ENCODE results near the gene IARS1.

The IARS1 gene

GRCh38 chr9:92310562-92310961 is 17.1 kb upstream of the IARS1 start:
- no peak for TF ChIP-seq CREB1 (IDR thresholded peaks at IDR 0.05; ENCODE audit: low read depth)
- no peak for TF ChIP-seq TEAD4 (IDR thresholded peaks at IDR 0.05)
- TF ChIP-seq EP300 (IDR thresholded peaks at IDR 0.05; ENCODE audit: borderline replicate concordance) = no peak
- no peak for TF ChIP-seq FOXM1 (IDR thresholded peaks at IDR 0.05; ENCODE audit: borderline replicate concordance, low read depth)
- no peak for TF ChIP-seq EGR1 (IDR thresholded peaks at IDR 0.05)
- TF ChIP-seq RAD21 (IDR thresholded peaks at IDR 0.05; ENCODE audit: low read depth) = no peak
- TF ChIP-seq TAF1 (IDR thresholded peaks at IDR 0.05; ENCODE audit: low read depth) = no peak
- no peak for TF ChIP-seq TCF12 (IDR thresholded peaks at IDR 0.05; ENCODE audit: low read depth)
- no peak for TF ChIP-seq NFIC (IDR thresholded peaks at IDR 0.05)
- TF ChIP-seq YY1 (IDR thresholded peaks at IDR 0.05; ENCODE audit: low read depth) = no peak
- TF ChIP-seq ZBTB7A (IDR thresholded peaks at IDR 0.05; ENCODE audit: low read depth) = no peak
- TF ChIP-seq USF1 (IDR thresholded peaks at IDR 0.05) = no peak
- TF ChIP-seq CEBPB (IDR thresholded peaks at IDR 0.05) = no peak

- no peak for TF ChIP-seq TEAD4 (IDR thresholded peaks at IDR 0.05)
- no peak for TF ChIP-seq MAX (IDR thresholded peaks at IDR 0.05)
- TF ChIP-seq TCF12 (IDR thresholded peaks at IDR 0.05; ENCODE audit: low read depth) = no peak
- TF ChIP-seq ZBTB7A (IDR thresholded peaks at IDR 0.05; ENCODE audit: low read depth) = no peak
- TF ChIP-seq TAF1 (IDR thresholded peaks at IDR 0.05; ENCODE audit: low read depth) = no peak
- TF ChIP-seq CREB1 (IDR thresholded peaks at IDR 0.05; ENCODE audit: low read depth) = no peak
- TF ChIP-seq NFIC (IDR thresholded peaks at IDR 0.05) = no peak
- TF ChIP-seq REST (IDR thresholded peaks at IDR 0.05; ENCODE audit: low read depth) = no peak
- TF ChIP-seq YY1 (IDR thresholded peaks at IDR 0.05; ENCODE audit: low read depth) = no peak
- TF ChIP-seq FOXM1 (IDR thresholded peaks at IDR 0.05; ENCODE audit: borderline replicate concordance, low read depth) = no peak
- no peak for TF ChIP-seq EP300 (IDR thresholded peaks at IDR 0.05; ENCODE audit: borderline replicate concordance)
- TF ChIP-seq CEBPB (IDR thresholded peaks at IDR 0.05) = no peak
- no peak for TF ChIP-seq EGR1 (IDR thresholded peaks at IDR 0.05)
Observed at GRCh38 chr9:92308893-92309292, 15.4 kb upstream of the IARS1 start.

GRCh38 chr9:92300936-92301335 is 7.4 kb upstream of the IARS1 start:
- TF ChIP-seq EGR1 (IDR thresholded peaks at IDR 0.05) (no peak), TAF1 (IDR thresholded peaks at IDR 0.05; ENCODE audit: low read depth) (no peak), REST (IDR thresholded peaks at IDR 0.05; ENCODE audit: low read depth) (no peak), CEBPB (IDR thresholded peaks at IDR 0.05) (no peak), TEAD4 (IDR thresholded peaks at IDR 0.05) (no peak), USF1 (IDR thresholded peaks at IDR 0.05) (no peak), RAD21 (IDR thresholded peaks at IDR 0.05; ENCODE audit: low read depth) (no peak), CREB1 (IDR thresholded peaks at IDR 0.05; ENCODE audit: low read depth) (no peak), YY1 (IDR thresholded peaks at IDR 0.05; ENCODE audit: low read depth) (no peak), NFIC (IDR thresholded peaks at IDR 0.05) (no peak), MAX (IDR thresholded peaks at IDR 0.05) (no peak)

GRCh38 chr9:92299116-92299515 is 5.6 kb upstream of the IARS1 start:
- TF ChIP-seq NFIC (IDR thresholded peaks at IDR 0.05) (no peak), REST (IDR thresholded peaks at IDR 0.05; ENCODE audit: low read depth) (no peak), YY1 (IDR thresholded peaks at IDR 0.05; ENCODE audit: low read depth) (no peak), TAF1 (IDR thresholded peaks at IDR 0.05; ENCODE audit: low read depth) (no peak), TEAD4 (IDR thresholded peaks at IDR 0.05) (no peak)

GRCh38 chr9:92298036-92298435 is 4.5 kb upstream of the IARS1 start:
- TF ChIP-seq FOXM1 (IDR thresholded peaks at IDR 0.05; ENCODE audit: borderline replicate concordance, low read depth) (no peak), REST (IDR thresholded peaks at IDR 0.05; ENCODE audit: low read depth) (no peak), EGR1 (IDR thresholded peaks at IDR 0.05) (no peak), TCF12 (IDR thresholded peaks at IDR 0.05; ENCODE audit: low read depth) (no peak), YY1 (IDR thresholded peaks at IDR 0.05; ENCODE audit: low read depth) (no peak), CREB1 (IDR thresholded peaks at IDR 0.05; ENCODE audit: low read depth) (no peak), NFIC (IDR thresholded peaks at IDR 0.05) (no peak), TAF1 (IDR thresholded peaks at IDR 0.05; ENCODE audit: low read depth) (no peak), RAD21 (IDR thresholded peaks at IDR 0.05; ENCODE audit: low read depth) (no peak), MAX (IDR thresholded peaks at IDR 0.05) (no peak), ZBTB7A (IDR thresholded peaks at IDR 0.05; ENCODE audit: low read depth) (no peak), USF1 (IDR thresholded peaks at IDR 0.05) (no peak), CEBPB (IDR thresholded peaks at IDR 0.05) (no peak)
